ENCODE measurements around the gene INSC.

- TF ChIP-seq POLR2A (IDR thresholded peaks at IDR 0.05) = no peak
- TF ChIP-seq POLR2AphosphoS5 (IDR thresholded peaks at IDR 0.05) = no peak
- TF ChIP-seq CTCF (IDR thresholded peaks at IDR 0.05) = no peak
Observed at GRCh38 chr11:15091175-15091574, 23.5 kb upstream of the INSC start.

All from gastroesophageal sphincter (tissue), 3 donors.